ENCODE measurements around the gene THBD.

DNA sequence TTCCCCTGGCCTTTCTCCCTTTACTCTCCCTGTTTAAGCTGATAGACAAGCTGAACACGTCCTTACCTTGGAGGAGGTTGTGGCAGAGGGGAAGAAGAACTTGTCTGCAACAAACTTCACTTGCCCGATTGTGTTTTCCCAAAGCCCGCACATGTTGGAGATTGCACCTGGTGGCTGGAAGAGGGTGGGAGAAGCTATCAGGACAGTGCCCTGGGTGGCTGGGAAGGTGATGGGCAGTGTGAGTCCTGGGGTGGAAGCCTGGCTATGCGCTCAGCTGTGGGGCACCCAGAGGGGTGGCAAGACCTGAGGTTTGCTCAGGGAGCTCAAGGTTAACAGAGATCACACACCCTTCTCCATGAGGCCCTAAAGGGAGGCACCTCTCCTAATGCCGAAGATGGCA lies 39.4 kb downstream of the THBD start:
- TF ChIP-seq, protein P1, sequence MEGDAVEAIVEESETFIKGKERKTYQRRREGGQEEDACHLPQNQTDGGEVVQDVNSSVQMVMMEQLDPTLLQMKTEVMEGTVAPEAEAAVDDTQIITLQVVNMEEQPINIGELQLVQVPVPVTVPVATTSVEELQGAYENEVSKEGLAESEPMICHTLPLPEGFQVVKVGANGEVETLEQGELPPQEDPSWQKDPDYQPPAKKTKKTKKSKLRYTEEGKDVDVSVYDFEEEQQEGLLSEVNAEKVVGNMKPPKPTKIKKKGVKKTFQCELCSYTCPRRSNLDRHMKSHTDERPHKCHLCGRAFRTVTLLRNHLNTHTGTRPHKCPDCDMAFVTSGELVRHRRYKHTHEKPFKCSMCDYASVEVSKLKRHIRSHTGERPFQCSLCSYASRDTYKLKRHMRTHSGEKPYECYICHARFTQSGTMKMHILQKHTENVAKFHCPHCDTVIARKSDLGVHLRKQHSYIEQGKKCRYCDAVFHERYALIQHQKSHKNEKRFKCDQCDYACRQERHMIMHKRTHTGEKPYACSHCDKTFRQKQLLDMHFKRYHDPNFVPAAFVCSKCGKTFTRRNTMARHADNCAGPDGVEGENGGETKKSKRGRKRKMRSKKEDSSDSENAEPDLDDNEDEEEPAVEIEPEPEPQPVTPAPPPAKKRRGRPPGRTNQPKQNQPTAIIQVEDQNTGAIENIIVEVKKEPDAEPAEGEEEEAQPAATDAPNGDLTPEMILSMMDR (IDR thresholded peaks at IDR 0.05 in 8 of 11, conservative IDR thresholded peaks at IDR 0.05 in 3 of 11), result no peak
- TF ChIP-seq POLR2A (IDR thresholded peaks at IDR 0.05) (no peak), POLR2AphosphoS5 (IDR thresholded peaks at IDR 0.05) (no peak)

Data from spleen (tissue), 7 donors.